ENCODE results near the gene NDUFAF3. TPM values are rescaled to one million over a fixed set of nuclear protein-coding genes. Genes with fewer than 3 reads are reported as not detected.

Gene NDUFAF3
- total and polyA plus RNA-seq, 4 donors = 28.6 to 107 (median 72.0) TPM

DNA sequence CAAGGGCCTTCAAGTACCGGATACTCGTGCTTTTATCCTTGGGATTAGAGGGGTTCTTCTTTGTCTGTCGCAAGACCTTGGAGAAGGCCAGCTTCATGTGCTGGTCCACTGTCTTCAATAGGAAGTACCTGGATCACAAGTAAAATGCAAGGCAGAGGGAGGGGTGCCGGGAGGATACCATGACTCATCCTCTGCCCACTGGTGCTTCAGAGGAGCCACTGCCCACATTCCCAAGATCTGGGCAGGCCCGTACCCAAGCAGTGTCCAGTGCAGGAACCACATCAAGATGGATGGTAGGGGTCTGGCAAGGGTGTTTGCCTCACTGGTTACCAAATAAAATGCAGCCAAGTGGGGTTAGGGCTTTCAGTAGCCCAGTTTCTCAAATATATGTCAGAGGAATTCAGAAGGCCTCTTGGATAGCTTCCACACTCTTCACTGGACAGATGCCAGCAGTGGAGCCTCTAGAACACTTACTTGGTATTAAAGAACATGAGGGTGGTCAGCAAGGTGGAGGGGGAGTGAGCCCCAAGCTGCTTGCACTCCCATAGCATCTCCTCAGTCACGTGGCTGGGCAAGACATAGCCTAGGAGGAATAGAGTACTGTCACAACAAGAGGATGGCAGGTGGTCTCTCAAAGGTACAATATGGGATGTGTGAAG, 10.9 kb downstream of the NDUFAF3 start:
- WGBS = 96% methylated on average over 6 of the region's 6 CpGs
- H3K4me3 ChIP-seq (ENCODE audit: low read depth in 1 of 3, low read length in 3 of 3) = no peak overlapping the region
- H3K27me3 ChIP-seq (ENCODE audit: control insufficient read depth in 4 of 4, insufficient read depth in 4 of 4, low read length in 3 of 4) = no peaks in the 10 kb centered on the region
- H3K27ac ChIP-seq (ENCODE audit: low read depth in 1 of 2, low read length in 2 of 2) = no peak overlapping the region
- peaks cover 7 to 38% (median 32%) of the 10 kb centered on the region in 4 donors for H3K36me3 ChIP-seq (ENCODE audit: control insufficient read depth in 4 of 4, insufficient read depth in 3 of 4, low read depth in 1 of 4, low read length in 3 of 4)
- peaks cover 0 to 16% (median 10%) of the 10 kb centered on the region in 4 donors for H3K4me1 ChIP-seq (ENCODE audit: control insufficient read depth in 4 of 4, insufficient read depth in 4 of 4, low read length in 3 of 4)
- no peak overlapping the region for H3K9ac ChIP-seq (ENCODE audit: low read depth in 1 of 2, low read length in 2 of 2)
- no peaks in the 10 kb centered on the region for H3K9me3 ChIP-seq (ENCODE audit: control insufficient read depth in 4 of 4, low read length in 3 of 4)
- DNase-seq (ENCODE audit: low spot score) = no peak
- TF ChIP-seq TAF1 (conservative IDR thresholded peaks at IDR 0.05) (no peak), YY1 (IDR thresholded peaks at IDR 0.05) (no peak), HNF4G (IDR thresholded peaks at IDR 0.05) (no peak), FOXA1 (IDR thresholded peaks at IDR 0.05) (no peak), FOXA2 (IDR thresholded peaks at IDR 0.05) (no peak), RXRA (IDR thresholded peaks at IDR 0.05) (no peak), GABPA (IDR thresholded peaks at IDR 0.05 in 1 of 2, conservative IDR thresholded peaks at IDR 0.05 in 1 of 2) (no peak)
- TF ChIP-seq, protein P1, sequence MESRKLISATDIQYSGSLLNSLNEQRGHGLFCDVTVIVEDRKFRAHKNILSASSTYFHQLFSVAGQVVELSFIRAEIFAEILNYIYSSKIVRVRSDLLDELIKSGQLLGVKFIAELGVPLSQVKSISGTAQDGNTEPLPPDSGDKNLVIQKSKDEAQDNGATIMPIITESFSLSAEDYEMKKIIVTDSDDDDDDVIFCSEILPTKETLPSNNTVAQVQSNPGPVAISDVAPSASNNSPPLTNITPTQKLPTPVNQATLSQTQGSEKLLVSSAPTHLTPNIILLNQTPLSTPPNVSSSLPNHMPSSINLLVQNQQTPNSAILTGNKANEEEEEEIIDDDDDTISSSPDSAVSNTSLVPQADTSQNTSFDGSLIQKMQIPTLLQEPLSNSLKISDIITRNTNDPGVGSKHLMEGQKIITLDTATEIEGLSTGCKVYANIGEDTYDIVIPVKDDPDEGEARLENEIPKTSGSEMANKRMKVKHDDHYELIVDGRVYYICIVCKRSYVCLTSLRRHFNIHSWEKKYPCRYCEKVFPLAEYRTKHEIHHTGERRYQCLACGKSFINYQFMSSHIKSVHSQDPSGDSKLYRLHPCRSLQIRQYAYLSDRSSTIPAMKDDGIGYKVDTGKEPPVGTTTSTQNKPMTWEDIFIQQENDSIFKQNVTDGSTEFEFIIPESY (IDR thresholded peaks at IDR 0.05) = no peak
- TF ChIP-seq, protein P2, sequence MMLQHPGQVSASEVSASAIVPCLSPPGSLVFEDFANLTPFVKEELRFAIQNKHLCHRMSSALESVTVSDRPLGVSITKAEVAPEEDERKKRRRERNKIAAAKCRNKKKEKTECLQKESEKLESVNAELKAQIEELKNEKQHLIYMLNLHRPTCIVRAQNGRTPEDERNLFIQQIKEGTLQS (IDR thresholded peaks at IDR 0.05) = no peak

DNA sequence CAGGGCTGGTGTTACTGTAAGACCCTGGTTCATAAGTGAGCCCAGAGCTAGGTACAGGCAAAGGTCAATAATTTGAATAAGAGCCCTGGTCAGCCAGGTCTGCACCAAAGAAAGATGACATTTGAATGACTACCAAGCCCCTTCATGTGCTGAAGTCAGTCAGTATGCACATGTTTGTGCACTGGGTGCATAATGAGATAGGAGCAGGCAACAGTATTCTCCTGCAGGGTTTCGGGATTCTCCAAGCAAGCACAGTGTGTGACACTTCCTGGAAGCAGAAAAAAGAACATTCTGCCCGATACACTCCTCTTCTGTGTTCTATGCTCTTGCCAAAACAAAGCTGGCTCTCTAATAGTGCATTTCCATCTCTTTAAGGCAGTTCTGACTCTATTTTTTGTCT, 12.7 kb downstream of the NDUFAF3 start:
- no peaks in the 10 kb centered on the region for H3K27me3 ChIP-seq (ENCODE audit: control insufficient read depth in 4 of 4, insufficient read depth in 4 of 4, low read length in 3 of 4)
- WGBS = 90% methylated on average over 2 of the region's 2 CpGs
- no peak overlapping the region for H3K4me3 ChIP-seq (ENCODE audit: low read depth in 1 of 3, low read length in 3 of 3)
- H3K27ac ChIP-seq (ENCODE audit: low read depth in 1 of 2, low read length in 2 of 2) = no peak overlapping the region
- no peak overlapping the region for H3K9ac ChIP-seq (ENCODE audit: low read depth in 1 of 2, low read length in 2 of 2)
- TF ChIP-seq NR2F2 (IDR thresholded peaks at IDR 0.05) = no peak
- TF ChIP-seq RXRA (IDR thresholded peaks at IDR 0.05) = no peak
- TF ChIP-seq, protein P3, sequence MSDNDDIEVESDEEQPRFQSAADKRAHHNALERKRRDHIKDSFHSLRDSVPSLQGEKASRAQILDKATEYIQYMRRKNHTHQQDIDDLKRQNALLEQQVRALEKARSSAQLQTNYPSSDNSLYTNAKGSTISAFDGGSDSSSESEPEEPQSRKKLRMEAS (IDR thresholded peaks at IDR 0.05) = no peak
- no peak for TF ChIP-seq HNF4A (conservative IDR thresholded peaks at IDR 0.05)
- no peaks in the 10 kb centered on the region for H3K9me3 ChIP-seq (ENCODE audit: control insufficient read depth in 4 of 4, low read length in 3 of 4)
- peaks cover 9 to 38% (median 32%) of the 10 kb centered on the region in 4 donors for H3K36me3 ChIP-seq (ENCODE audit: control insufficient read depth in 4 of 4, insufficient read depth in 3 of 4, low read depth in 1 of 4, low read length in 3 of 4)
- H3K4me1 ChIP-seq (ENCODE audit: control insufficient read depth in 4 of 4, insufficient read depth in 4 of 4, low read length in 3 of 4) = no peaks in the 10 kb centered on the region
- no peak for DNase-seq (ENCODE audit: low spot score)

DNA sequence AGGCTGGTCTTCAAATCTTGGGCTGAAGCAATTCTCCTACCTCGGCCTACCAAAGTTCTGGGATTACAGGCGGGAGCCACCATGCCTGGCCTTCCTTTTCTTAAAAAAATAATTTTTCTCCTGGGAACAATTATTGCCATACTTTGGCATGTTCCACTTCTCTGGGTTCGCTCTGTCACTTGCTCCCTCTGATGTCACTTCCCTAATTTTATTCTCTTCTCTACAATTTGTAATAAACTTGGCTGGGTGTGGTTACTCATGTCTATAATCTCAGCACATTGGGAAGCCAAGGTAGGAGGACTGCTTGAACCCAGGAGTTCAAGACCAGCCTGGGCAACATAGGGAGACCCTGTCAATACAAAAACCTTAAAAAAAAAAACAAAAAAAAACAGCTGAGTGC, 13.4 kb downstream of the NDUFAF3 start:
- H3K4me3 ChIP-seq (ENCODE audit: low read depth in 1 of 3, low read length in 3 of 3) = no peak overlapping the region
- peaks cover 9 to 43% (median 35%) of the 10 kb centered on the region in 4 donors for H3K36me3 ChIP-seq (ENCODE audit: control insufficient read depth in 4 of 4, insufficient read depth in 3 of 4, low read depth in 1 of 4, low read length in 3 of 4)
- H3K9me3 ChIP-seq (ENCODE audit: control insufficient read depth in 4 of 4, low read length in 3 of 4) = no peaks in the 10 kb centered on the region
- DNase-seq (ENCODE audit: low spot score) = no peak
- no peak overlapping the region for H3K27ac ChIP-seq (ENCODE audit: low read depth in 1 of 2, low read length in 2 of 2)
- no peaks in the 10 kb centered on the region for H3K27me3 ChIP-seq (ENCODE audit: control insufficient read depth in 4 of 4, insufficient read depth in 4 of 4, low read length in 3 of 4)
- WGBS = 95% methylated on average over 3 of the region's 3 CpGs
- H3K9ac ChIP-seq (ENCODE audit: low read depth in 1 of 2, low read length in 2 of 2) = no peak overlapping the region
- no peaks in the 10 kb centered on the region for H3K4me1 ChIP-seq (ENCODE audit: control insufficient read depth in 4 of 4, insufficient read depth in 4 of 4, low read length in 3 of 4)
- TF ChIP-seq RAD21 (IDR thresholded peaks at IDR 0.05) (no peak), RXRA (IDR thresholded peaks at IDR 0.05) (no peak), SP1 (IDR thresholded peaks at IDR 0.05) (no peak), FOXA2 (IDR thresholded peaks at IDR 0.05) (no peak), EGR1 (IDR thresholded peaks at IDR 0.05; ENCODE audit: low read depth in 2 of 2) (no peak), FOXA1 (IDR thresholded peaks at IDR 0.05) (no peak), TAF1 (conservative IDR thresholded peaks at IDR 0.05) (no peak), YY1 (IDR thresholded peaks at IDR 0.05) (no peak), GABPA (IDR thresholded peaks at IDR 0.05 in 1 of 2, conservative IDR thresholded peaks at IDR 0.05 in 1 of 2) (no peak), HNF4G (IDR thresholded peaks at IDR 0.05) (no peak), NR2F2 (IDR thresholded peaks at IDR 0.05) (no peak), JUND (IDR thresholded peaks at IDR 0.05) (no peak), HNF4A (conservative IDR thresholded peaks at IDR 0.05) (no peak)
- TF ChIP-seq, protein P3 (IDR thresholded peaks at IDR 0.05) = no peak
- TF ChIP-seq, protein P4, sequence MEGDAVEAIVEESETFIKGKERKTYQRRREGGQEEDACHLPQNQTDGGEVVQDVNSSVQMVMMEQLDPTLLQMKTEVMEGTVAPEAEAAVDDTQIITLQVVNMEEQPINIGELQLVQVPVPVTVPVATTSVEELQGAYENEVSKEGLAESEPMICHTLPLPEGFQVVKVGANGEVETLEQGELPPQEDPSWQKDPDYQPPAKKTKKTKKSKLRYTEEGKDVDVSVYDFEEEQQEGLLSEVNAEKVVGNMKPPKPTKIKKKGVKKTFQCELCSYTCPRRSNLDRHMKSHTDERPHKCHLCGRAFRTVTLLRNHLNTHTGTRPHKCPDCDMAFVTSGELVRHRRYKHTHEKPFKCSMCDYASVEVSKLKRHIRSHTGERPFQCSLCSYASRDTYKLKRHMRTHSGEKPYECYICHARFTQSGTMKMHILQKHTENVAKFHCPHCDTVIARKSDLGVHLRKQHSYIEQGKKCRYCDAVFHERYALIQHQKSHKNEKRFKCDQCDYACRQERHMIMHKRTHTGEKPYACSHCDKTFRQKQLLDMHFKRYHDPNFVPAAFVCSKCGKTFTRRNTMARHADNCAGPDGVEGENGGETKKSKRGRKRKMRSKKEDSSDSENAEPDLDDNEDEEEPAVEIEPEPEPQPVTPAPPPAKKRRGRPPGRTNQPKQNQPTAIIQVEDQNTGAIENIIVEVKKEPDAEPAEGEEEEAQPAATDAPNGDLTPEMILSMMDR (IDR thresholded peaks at IDR 0.05; ENCODE audit: low read depth, low read length, missing input control) = no peak
- TF ChIP-seq, protein P5, sequence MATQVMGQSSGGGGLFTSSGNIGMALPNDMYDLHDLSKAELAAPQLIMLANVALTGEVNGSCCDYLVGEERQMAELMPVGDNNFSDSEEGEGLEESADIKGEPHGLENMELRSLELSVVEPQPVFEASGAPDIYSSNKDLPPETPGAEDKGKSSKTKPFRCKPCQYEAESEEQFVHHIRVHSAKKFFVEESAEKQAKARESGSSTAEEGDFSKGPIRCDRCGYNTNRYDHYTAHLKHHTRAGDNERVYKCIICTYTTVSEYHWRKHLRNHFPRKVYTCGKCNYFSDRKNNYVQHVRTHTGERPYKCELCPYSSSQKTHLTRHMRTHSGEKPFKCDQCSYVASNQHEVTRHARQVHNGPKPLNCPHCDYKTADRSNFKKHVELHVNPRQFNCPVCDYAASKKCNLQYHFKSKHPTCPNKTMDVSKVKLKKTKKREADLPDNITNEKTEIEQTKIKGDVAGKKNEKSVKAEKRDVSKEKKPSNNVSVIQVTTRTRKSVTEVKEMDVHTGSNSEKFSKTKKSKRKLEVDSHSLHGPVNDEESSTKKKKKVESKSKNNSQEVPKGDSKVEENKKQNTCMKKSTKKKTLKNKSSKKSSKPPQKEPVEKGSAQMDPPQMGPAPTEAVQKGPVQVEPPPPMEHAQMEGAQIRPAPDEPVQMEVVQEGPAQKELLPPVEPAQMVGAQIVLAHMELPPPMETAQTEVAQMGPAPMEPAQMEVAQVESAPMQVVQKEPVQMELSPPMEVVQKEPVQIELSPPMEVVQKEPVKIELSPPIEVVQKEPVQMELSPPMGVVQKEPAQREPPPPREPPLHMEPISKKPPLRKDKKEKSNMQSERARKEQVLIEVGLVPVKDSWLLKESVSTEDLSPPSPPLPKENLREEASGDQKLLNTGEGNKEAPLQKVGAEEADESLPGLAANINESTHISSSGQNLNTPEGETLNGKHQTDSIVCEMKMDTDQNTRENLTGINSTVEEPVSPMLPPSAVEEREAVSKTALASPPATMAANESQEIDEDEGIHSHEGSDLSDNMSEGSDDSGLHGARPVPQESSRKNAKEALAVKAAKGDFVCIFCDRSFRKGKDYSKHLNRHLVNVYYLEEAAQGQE (IDR thresholded peaks at IDR 0.05) = no peak
- TF ChIP-seq, protein P2 (IDR thresholded peaks at IDR 0.05) = no peak
